ENCODE measurements around the gene TVP23C. TPM values are rescaled to one million over a fixed set of nuclear protein-coding genes. Genes with fewer than 3 reads are reported as not detected.

Gene TVP23C
- total RNA-seq, 2 experiments from 2014 or later: 14.8 to 16.0 TPM

DNA sequence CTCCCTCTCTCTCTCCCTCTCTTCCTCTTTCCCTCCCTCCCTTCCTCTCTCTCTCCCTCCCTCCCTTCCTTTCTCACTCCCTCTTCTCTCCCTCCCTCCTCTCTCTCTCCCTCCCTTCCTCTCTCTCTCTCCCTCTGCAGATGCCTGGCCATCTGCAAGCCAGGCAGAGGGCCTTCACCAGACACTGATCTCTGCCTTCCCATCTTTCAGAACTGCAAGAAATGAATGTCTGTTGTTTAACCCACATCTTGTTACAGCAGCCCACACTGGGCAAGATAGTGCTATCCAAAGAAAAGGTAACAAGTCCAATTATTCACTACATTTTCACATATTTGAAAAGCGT lies 69.6 kb downstream of the TVP23C start:
- Histone ChIP-seq H3K27ac (ENCODE audit: low read depth in 1 of 2, low read length in 2 of 2) (no peak overlapping the region), H3K36me3 (ENCODE audit: insufficient read depth, low read length) (peaks cover 2% of the 10 kb centered on the region), H3K4me3 (ENCODE audit: low read length) (no peak overlapping the region), H3K4me1 (ENCODE audit: insufficient read depth, low read length) (no peaks in the 10 kb centered on the region), H3K9me3 (ENCODE audit: control insufficient read depth in 1 of 2, insufficient read depth in 1 of 2, low read length in 2 of 2) (peaks cover 0 to 4% of the 10 kb centered on the region in 2 experiments), H3K27me3 (ENCODE audit: control insufficient read depth in 1 of 2, insufficient read depth in 2 of 2, low read length in 2 of 2) (no peaks in the 10 kb centered on the region)
- TF ChIP-seq, protein P1, sequence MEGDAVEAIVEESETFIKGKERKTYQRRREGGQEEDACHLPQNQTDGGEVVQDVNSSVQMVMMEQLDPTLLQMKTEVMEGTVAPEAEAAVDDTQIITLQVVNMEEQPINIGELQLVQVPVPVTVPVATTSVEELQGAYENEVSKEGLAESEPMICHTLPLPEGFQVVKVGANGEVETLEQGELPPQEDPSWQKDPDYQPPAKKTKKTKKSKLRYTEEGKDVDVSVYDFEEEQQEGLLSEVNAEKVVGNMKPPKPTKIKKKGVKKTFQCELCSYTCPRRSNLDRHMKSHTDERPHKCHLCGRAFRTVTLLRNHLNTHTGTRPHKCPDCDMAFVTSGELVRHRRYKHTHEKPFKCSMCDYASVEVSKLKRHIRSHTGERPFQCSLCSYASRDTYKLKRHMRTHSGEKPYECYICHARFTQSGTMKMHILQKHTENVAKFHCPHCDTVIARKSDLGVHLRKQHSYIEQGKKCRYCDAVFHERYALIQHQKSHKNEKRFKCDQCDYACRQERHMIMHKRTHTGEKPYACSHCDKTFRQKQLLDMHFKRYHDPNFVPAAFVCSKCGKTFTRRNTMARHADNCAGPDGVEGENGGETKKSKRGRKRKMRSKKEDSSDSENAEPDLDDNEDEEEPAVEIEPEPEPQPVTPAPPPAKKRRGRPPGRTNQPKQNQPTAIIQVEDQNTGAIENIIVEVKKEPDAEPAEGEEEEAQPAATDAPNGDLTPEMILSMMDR (IDR thresholded peaks at IDR 0.05): no peak
- no peak overlapping the region for H3K27ac Mint-ChIP-seq
- H3K36me3 Mint-ChIP-seq (ENCODE audit: low read depth): peaks cover 36% of the 10 kb centered on the region
- no peaks in the 10 kb centered on the region for H3K9me3 Mint-ChIP-seq
- no peaks in the 10 kb centered on the region for H3K4me1 Mint-ChIP-seq (ENCODE audit: low read depth)
- POLR2A ChIA-PET: interaction anchor here (1.1 kb wide), 1 partner anchor 9 kb away, joined by 4 read pairs; no protein-coding TSS in a partner anchor
- ATAC-seq (ENCODE audit: poor library complexity) (no peak), DNase-seq (no peak)
- no peaks in the 10 kb centered on the region for H3K27me3 Mint-ChIP-seq
- intact Hi-C loops (cut with DNase I, micrococcal nuclease): no loop called here
- CTCF ChIA-PET: no interaction called here
- no peak overlapping the region for H3K4me3 Mint-ChIP-seq

DNA sequence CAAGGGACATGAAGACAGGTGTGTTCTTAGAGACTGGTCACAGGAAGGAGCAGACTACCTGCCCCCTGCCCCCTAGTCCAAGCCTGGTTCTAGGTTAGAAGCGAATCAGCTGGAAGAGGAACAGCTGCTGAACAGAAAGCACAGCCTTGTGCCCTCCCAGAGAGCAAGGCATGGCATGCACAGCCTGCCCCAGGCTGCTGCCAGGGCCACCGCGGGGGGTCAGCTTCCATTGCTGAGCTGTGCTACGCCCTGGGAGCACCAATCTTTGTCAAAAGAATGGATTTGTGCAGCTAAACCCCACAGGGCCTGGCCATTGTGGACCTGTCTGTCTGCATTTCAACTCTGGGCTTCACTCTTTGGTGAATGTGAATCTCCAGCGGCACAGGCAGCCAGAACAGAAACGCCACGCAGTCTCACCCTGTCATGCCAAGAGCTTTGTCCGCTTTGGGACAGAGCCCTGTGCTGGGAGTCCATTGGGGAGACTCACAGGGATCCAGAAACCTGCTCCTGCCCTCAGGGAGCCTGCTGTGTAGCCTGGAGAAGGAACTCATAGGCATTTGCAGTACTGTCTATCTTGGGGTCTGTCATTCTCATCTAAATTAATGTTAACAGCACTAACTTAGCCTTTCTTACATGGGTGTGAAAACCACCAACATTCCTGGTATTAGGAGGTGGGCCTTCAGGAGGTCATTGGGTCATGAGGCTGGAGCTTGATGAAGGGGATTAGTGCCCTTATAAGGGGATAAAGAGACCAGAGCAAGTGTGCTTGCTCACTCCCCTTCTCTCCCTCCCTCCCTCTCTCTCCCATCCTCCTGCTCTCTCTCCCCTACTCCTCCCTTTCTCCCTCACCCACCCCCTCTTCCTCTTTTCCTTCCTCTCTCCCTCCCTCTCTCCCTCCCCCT lies 70.2 kb downstream of the TVP23C start:
- POLR2A ChIA-PET: no interaction called here

DNA sequence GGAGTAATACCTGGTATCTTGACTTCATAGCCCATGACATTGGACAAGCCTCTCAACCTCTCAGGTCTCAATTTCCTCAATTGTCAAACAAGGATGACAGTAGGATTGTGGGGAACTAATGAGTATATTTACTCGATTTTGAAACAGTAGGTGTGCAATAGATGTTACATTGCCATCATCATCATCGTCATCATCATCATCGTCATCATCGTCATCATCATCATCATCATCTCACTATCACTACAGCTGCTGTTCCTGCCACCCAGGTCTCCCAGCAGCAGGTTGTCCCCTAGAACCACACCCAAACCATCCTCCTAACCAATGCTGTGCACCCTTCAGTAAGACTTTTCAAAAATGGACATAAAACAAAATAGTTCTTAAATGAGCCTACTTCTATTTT lies 71.1 kb downstream of the TVP23C start:
- intact Hi-C loops (cut with DNase I, micrococcal nuclease): no loop called here
- H3K4me1 ChIP-seq (ENCODE audit: insufficient read depth, low read length): no peaks in the 10 kb centered on the region
- Mint-ChIP-seq H3K4me1 (ENCODE audit: low read depth) (no peaks in the 10 kb centered on the region), H3K27me3 (no peaks in the 10 kb centered on the region), H3K4me3 (no peak overlapping the region), H3K27ac (no peak overlapping the region), H3K9me3 (no peaks in the 10 kb centered on the region), H3K36me3 (ENCODE audit: low read depth) (peaks cover 26% of the 10 kb centered on the region)
- H3K27ac ChIP-seq (ENCODE audit: low read depth in 1 of 2, low read length in 2 of 2): no peak overlapping the region
- ATAC-seq (ENCODE audit: poor library complexity): no peak
- no peaks in the 10 kb centered on the region for H3K27me3 ChIP-seq (ENCODE audit: control insufficient read depth in 1 of 2, insufficient read depth in 2 of 2, low read length in 2 of 2)
- TF ChIP-seq, protein P1 (IDR thresholded peaks at IDR 0.05): no peak
- CTCF ChIA-PET: no interaction called here
- no peaks in the 10 kb centered on the region for H3K36me3 ChIP-seq (ENCODE audit: insufficient read depth, low read length)
- H3K4me3 ChIP-seq (ENCODE audit: low read length): no peak overlapping the region
- POLR2A ChIA-PET: no interaction called here
- peaks cover 0 to 4% of the 10 kb centered on the region in 2 experiments for H3K9me3 ChIP-seq (ENCODE audit: control insufficient read depth in 1 of 2, insufficient read depth in 1 of 2, low read length in 2 of 2)
- DNase-seq: no peak

More for the DNA sequence above, 70.2 kb downstream of the TVP23C start:
- Mint-ChIP-seq H3K27ac (no peak overlapping the region), H3K4me3 (no peak overlapping the region), H3K36me3 (ENCODE audit: low read depth) (peaks cover 30% of the 10 kb centered on the region), H3K9me3 (no peaks in the 10 kb centered on the region), H3K4me1 (ENCODE audit: low read depth) (no peaks in the 10 kb centered on the region), H3K27me3 (no peaks in the 10 kb centered on the region)
- Histone ChIP-seq H3K9me3 (ENCODE audit: control insufficient read depth in 1 of 2, insufficient read depth in 1 of 2, low read length in 2 of 2) (peaks cover 0 to 4% of the 10 kb centered on the region in 2 experiments), H3K27ac (ENCODE audit: low read depth in 1 of 2, low read length in 2 of 2) (no peak overlapping the region), H3K4me1 (ENCODE audit: insufficient read depth, low read length) (no peaks in the 10 kb centered on the region), H3K36me3 (ENCODE audit: insufficient read depth, low read length) (peaks cover under 1% of the 10 kb centered on the region), H3K27me3 (ENCODE audit: control insufficient read depth in 1 of 2, insufficient read depth in 2 of 2, low read length in 2 of 2) (no peaks in the 10 kb centered on the region), H3K4me3 (ENCODE audit: low read length) (no peak overlapping the region)
- TF ChIP-seq, protein P1 (IDR thresholded peaks at IDR 0.05): no peak
- DNase-seq (no peak), ATAC-seq (ENCODE audit: poor library complexity) (no peak)
- intact Hi-C loops (cut with DNase I, micrococcal nuclease): no loop called here
- CTCF ChIA-PET: no interaction called here
